HEK293 (cell line): ENCODE results near the gene ROCK1.

Experiments
- AEBP2 ChIP-seq: fragments of 450-650 bp; formaldehyde crosslinking; IDR thresholded peaks from 2 replicates; pipeline ENCODE4 v1.5.1; 2016; ENCODE audit warnings: missing biosample characterization, missing genetic modification characterization, borderline replicate concordance
- EGR2 ChIP-seq: fragments of 450-650 bp; formaldehyde crosslinking; IDR thresholded peaks from 2 replicates; pipeline ENCODE4 v1.5.1; 2016; ENCODE audit warnings: low read depth, missing biosample characterization, missing genetic modification characterization
- GLIS2 ChIP-seq: fragments of 450-650 bp; formaldehyde crosslinking; IDR thresholded peaks from 2 replicates; pipeline ENCODE4 v1.5.1; 2016; ENCODE audit warnings: missing biosample characterization, missing genetic modification characterization
- INSM2 ChIP-seq: fragments of 450-650 bp; formaldehyde crosslinking; IDR thresholded peaks from 2 replicates; pipeline ENCODE4 v1.5.1; 2016; ENCODE audit warnings: missing biosample characterization, missing genetic modification characterization
- KLF7 ChIP-seq: fragments of 450-650 bp; formaldehyde crosslinking; IDR thresholded peaks from 2 replicates; pipeline ENCODE4 v1.5.1; 2016; ENCODE audit warnings: missing biosample characterization, missing genetic modification characterization, borderline replicate concordance
- KLF9 ChIP-seq: fragments of 450-650 bp; formaldehyde crosslinking; IDR thresholded peaks from 2 replicates; pipeline ENCODE4 v1.5.1; 2016; ENCODE audit warnings: missing biosample characterization, missing genetic modification characterization, low read depth
- MEIS1 ChIP-seq: sonication (generic); formaldehyde crosslinking; IDR thresholded peaks from 2 replicates; pipeline ENCODE4 v1.8.1; 2022; ENCODE audit warnings: missing genetic modification reagents, mild to moderate bottlenecking, borderline replicate concordance
- PRDM2 ChIP-seq: fragments of 450-650 bp; formaldehyde crosslinking; IDR thresholded peaks from 2 replicates; pipeline ENCODE4 v1.5.1; 2016; ENCODE audit warnings: missing biosample characterization, missing genetic modification characterization, borderline replicate concordance
- SCRT2 ChIP-seq: fragments of 450-650 bp; formaldehyde crosslinking; IDR thresholded peaks from 2 replicates; pipeline ENCODE4 v1.5.1; 2016; ENCODE audit warnings: missing biosample characterization, missing genetic modification characterization
- SETDB1 ChIP-seq: IDR thresholded peaks from one replicate; pipeline ENCODE4 v1.6.1; 2017; ENCODE audit warnings: mild to moderate bottlenecking, low read length, moderate library complexity, mixed read lengths; ENCODE audit not compliant: insufficient read length
- TCF7L2 ChIP-seq: IDR thresholded peaks from 2 replicates; pipeline ENCODE4 v1.6.1; 2011; ENCODE audit warnings: low read depth, mild to moderate bottlenecking, inconsistent platforms, low read length, moderate library complexity, borderline replicate concordance
- WT1 ChIP-seq: fragments of 450-650 bp; formaldehyde crosslinking; IDR thresholded peaks from 2 replicates; pipeline ENCODE4 v1.5.1; 2016; ENCODE audit warnings: missing biosample characterization, missing genetic modification characterization
- ZBTB17 ChIP-seq: fragments of 450-650 bp; formaldehyde crosslinking; IDR thresholded peaks from 2 replicates; pipeline ENCODE4 v1.5.1; 2016; ENCODE audit warnings: missing biosample characterization, missing genetic modification characterization
- ZBTB6 ChIP-seq: fragments of 450-650 bp; formaldehyde crosslinking; IDR thresholded peaks from 2 replicates; pipeline ENCODE4 v1.5.1; 2017; ENCODE audit warnings: missing biosample characterization, missing genetic modification characterization
- ZFP3 ChIP-seq: fragments of 450-650 bp; formaldehyde crosslinking; IDR thresholded peaks from 2 replicates; pipeline ENCODE4 v1.5.1; 2016; ENCODE audit warnings: low read depth, missing biosample characterization, missing genetic modification characterization
- ZNF146 ChIP-seq: fragments of 450-650 bp; formaldehyde crosslinking; IDR thresholded peaks from 2 replicates; pipeline ENCODE4 v1.5.1; 2016; ENCODE audit warnings: missing biosample characterization, missing genetic modification characterization
- ZNF18 ChIP-seq: fragments of 450-650 bp; formaldehyde crosslinking; IDR thresholded peaks from 2 replicates; pipeline ENCODE4 v1.5.1; 2016; ENCODE audit warnings: missing biosample characterization, missing genetic modification characterization
- ZNF223 ChIP-seq: fragments of 450-650 bp; formaldehyde crosslinking; IDR thresholded peaks from 2 replicates; pipeline ENCODE4 v1.5.1; 2016; ENCODE audit warnings: missing biosample characterization, missing genetic modification characterization
- ZNF23 ChIP-seq: fragments of 450-650 bp; formaldehyde crosslinking; IDR thresholded peaks from 2 replicates; pipeline ENCODE4 v1.5.1; 2016; ENCODE audit warnings: missing biosample characterization, missing genetic modification characterization, borderline replicate concordance
- ZNF280C ChIP-seq: fragments of 450-650 bp; formaldehyde crosslinking; IDR thresholded peaks from 2 replicates; pipeline ENCODE4 v1.5.1; 2016; ENCODE audit warnings: missing biosample characterization, missing genetic modification characterization
- ZNF341 ChIP-seq: fragments of 450-650 bp; formaldehyde crosslinking; IDR thresholded peaks from 2 replicates; pipeline ENCODE4; 2016; ENCODE audit warnings: low read depth, missing biosample characterization, missing genetic modification characterization
- ZNF37A ChIP-seq: fragments of 450-650 bp; IDR thresholded peaks from 2 replicates; pipeline ENCODE4 v1.5.1; 2018; ENCODE audit warnings: missing biosample characterization, missing genetic modification characterization
- ZNF416 ChIP-seq: fragments of 450-650 bp; formaldehyde crosslinking; IDR thresholded peaks from 2 replicates; pipeline ENCODE4 v1.5.1; 2016; ENCODE audit warnings: missing biosample characterization, missing genetic modification characterization
- ZNF521 ChIP-seq: fragments of 450-650 bp; formaldehyde crosslinking; IDR thresholded peaks from 2 replicates; pipeline ENCODE4 v1.5.1; 2017; ENCODE audit warnings: missing biosample characterization, mild to moderate bottlenecking, missing genetic modification characterization
- ZNF555 ChIP-seq: fragments of 450-650 bp; formaldehyde crosslinking; conservative IDR thresholded peaks from 2 replicates; pipeline ENCODE4 v1.5.1; 2017; ENCODE audit warnings: missing biosample characterization, mild to moderate bottlenecking, missing genetic modification characterization, inconsistent platforms
- ZNF777 ChIP-seq: fragments of 450-650 bp; formaldehyde crosslinking; IDR thresholded peaks from 2 replicates; pipeline ENCODE4 v1.5.1; 2017; ENCODE audit warnings: missing biosample characterization, missing genetic modification characterization, borderline replicate concordance
- ZNF830 ChIP-seq: fragments of 450-650 bp; IDR thresholded peaks from 2 replicates; pipeline ENCODE4 v1.5.0; 2018; ENCODE audit warnings: missing biosample characterization, missing genetic modification characterization, low read depth, mild to moderate bottlenecking, moderate library complexity

Gene ROCK1

GRCh38 chr18:21112140-21112473 lies 494 bp upstream of the ROCK1 start (continued):
- TF ChIP-seq INSM2 (tag by site-specific recombination) = no peak
- no peak for TF ChIP-seq ZNF223
- TF ChIP-seq ZNF341 (tag by site-specific recombination) = peak; percentile 84
- no peak for TF ChIP-seq SCRT2
- no peak for TF ChIP-seq WT1 (tag by site-specific recombination)
- no peak; the same call in 1 of the 2 replicates for TF ChIP-seq ZBTB17 (tag by site-specific recombination)
- no peak for TF ChIP-seq ZNF777 (tag by site-specific recombination)
- TF ChIP-seq ZNF555 (tag by site-specific recombination) = no peak
- no peak for TF ChIP-seq GLIS2 (tag by site-specific recombination)
- TF ChIP-seq ZNF830 (tag by site-specific recombination) = no peak
- TF ChIP-seq EGR2 (tag by site-specific recombination) = no peak; the same call in 1 of the 2 replicates
- no peak for TF ChIP-seq AEBP2 (tag by site-specific recombination)
- TF ChIP-seq TCF7L2 = no peak
- peak; percentile 9 for TF ChIP-seq KLF9 (tag by site-specific recombination)
- TF ChIP-seq KLF7 (tag by site-specific recombination) = no peak
- no peak for TF ChIP-seq MEIS1 (CRISPR knock-in tag)
- no peak for TF ChIP-seq ZNF416 (tag by site-specific recombination)
- TF ChIP-seq ZNF18 (tag by site-specific recombination) = no peak
- TF ChIP-seq ZNF521 (tag by site-specific recombination) = no peak
- no peak for TF ChIP-seq PRDM2 (tag by site-specific recombination)
- no peak for TF ChIP-seq ZNF37A
- no peak for TF ChIP-seq ZNF146
- no peak for TF ChIP-seq SETDB1
- TF ChIP-seq ZBTB6 (tag by site-specific recombination) = no peak
- no peak for TF ChIP-seq ZNF23
- TF ChIP-seq ZFP3 (tag by site-specific recombination) = no peak
- no peak for TF ChIP-seq ZNF280C (tag by site-specific recombination)
